ENCODE data around the gene PARK7.

DNA sequence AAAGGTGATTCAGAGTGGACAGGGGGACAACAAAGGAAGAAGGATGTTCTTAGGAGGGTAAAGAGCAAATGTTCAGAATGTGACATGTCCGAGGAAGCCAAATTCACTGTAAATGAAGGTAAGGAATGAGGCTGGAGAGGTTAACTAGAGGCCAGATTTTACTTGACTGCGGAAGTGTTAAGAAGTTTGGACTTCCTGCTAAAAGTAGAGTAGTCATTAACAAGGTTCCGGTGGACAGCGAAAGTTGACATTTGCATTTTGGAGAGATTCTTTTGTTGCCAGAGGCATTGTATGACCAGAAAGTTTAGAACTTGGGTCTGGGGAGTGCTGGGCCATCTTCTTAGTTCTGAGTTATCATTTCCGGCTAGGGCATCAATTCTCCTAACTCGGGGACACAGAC, 71.8 kb downstream of the PARK7 start:
- TF ChIP-seq POLR2A (IDR thresholded peaks at IDR 0.05), result no peak
- TF ChIP-seq, protein P1, sequence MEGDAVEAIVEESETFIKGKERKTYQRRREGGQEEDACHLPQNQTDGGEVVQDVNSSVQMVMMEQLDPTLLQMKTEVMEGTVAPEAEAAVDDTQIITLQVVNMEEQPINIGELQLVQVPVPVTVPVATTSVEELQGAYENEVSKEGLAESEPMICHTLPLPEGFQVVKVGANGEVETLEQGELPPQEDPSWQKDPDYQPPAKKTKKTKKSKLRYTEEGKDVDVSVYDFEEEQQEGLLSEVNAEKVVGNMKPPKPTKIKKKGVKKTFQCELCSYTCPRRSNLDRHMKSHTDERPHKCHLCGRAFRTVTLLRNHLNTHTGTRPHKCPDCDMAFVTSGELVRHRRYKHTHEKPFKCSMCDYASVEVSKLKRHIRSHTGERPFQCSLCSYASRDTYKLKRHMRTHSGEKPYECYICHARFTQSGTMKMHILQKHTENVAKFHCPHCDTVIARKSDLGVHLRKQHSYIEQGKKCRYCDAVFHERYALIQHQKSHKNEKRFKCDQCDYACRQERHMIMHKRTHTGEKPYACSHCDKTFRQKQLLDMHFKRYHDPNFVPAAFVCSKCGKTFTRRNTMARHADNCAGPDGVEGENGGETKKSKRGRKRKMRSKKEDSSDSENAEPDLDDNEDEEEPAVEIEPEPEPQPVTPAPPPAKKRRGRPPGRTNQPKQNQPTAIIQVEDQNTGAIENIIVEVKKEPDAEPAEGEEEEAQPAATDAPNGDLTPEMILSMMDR (IDR thresholded peaks at IDR 0.05), result no peak

Measured in uterus (tissue), 2 donors.